A673 (cell line): ENCODE measurements around the gene SPRED2. TPM values are rescaled to one million over a fixed set of nuclear protein-coding genes. Genes with fewer than 3 reads are reported as not detected.

Source experiments
- BruUV-seq: library from RNA; stranded (reverse); fragments of 400-500 nt; replicated peaks from 2 replicates; lab custom pipeline; 2021; lab: Mats Ljungman, UMichigan
- CTCF ChIA-PET: fragments of 300-600 bp; sonication (Branson Sonifier 250); formaldehyde crosslinking; loops from one replicate; lab custom pipeline; 2022; ENCODE audit warnings: antibody characterized with exemption; lab: Charles Lee
- POLR2A ChIA-PET: fragments of 300-600 bp; sonication (Branson Sonifier 250); formaldehyde crosslinking; loops from one replicate; lab custom pipeline; 2022; ENCODE audit warnings: antibody characterized with exemption; ENCODE audit not compliant: low non-redundant PET; lab: Charles Lee
- DNase-seq: peaks from one replicate; pipeline ENCODE4 v3.0.0-alpha.2; 2015; ENCODE audit warnings: low spot score
- H3K27ac ChIP-seq: fragments of 200-600 bp; sonication (generic); 2 replicates; pipeline ENCODE4 v1.5.1; 2016; ENCODE audit warnings: mixed run types, low read depth, mild to moderate bottlenecking, mixed read lengths, antibody characterized with exemption, low read length; ENCODE audit not compliant: poor library complexity, severe bottlenecking
- H3K27me3 ChIP-seq: fragments of 200-600 bp; sonication (generic); replicated peaks from 2 replicates; pipeline ENCODE4 v1.6.1; 2017; ENCODE audit warnings: mixed run types, low read depth, mild to moderate bottlenecking, mixed read lengths, antibody characterized with exemption, low read length; ENCODE audit not compliant: insufficient read depth, poor library complexity
- H3K36me3 ChIP-seq: fragments of 200-600 bp; sonication (generic); 2 replicates; pipeline ENCODE4 v1.6.1; 2016; ENCODE audit warnings: mixed run types, mild to moderate bottlenecking, mixed read lengths, antibody characterized with exemption, low read length; ENCODE audit not compliant: insufficient read depth, poor library complexity, severe bottlenecking
- H3K4me1 ChIP-seq: fragments of 200-600 bp; sonication (generic); 2 replicates; pipeline ENCODE4 v1.6.1; 2017; ENCODE audit warnings: mixed run types, mild to moderate bottlenecking, mixed read lengths, antibody characterized with exemption, low read length; ENCODE audit not compliant: insufficient read depth, poor library complexity, severe bottlenecking
- H3K4me3 ChIP-seq: fragments of 200-600 bp; sonication (generic); 2 replicates; pipeline ENCODE4 v1.5.1; 2016; ENCODE audit warnings: low read depth, mixed run types, mild to moderate bottlenecking, mixed read lengths, low read length; ENCODE audit not compliant: poor library complexity, severe bottlenecking
- H3K9me3 ChIP-seq: fragments of 200-600 bp; sonication (generic); 2 replicates; pipeline ENCODE4 v1.6.1; 2016; ENCODE audit warnings: mixed run types, low read depth, mild to moderate bottlenecking, mixed read lengths, antibody characterized with exemption, low read length; ENCODE audit not compliant: poor library complexity, severe bottlenecking
- CTCF ChIP-seq: fragments of 300-800, 200-600 bp; sonication (generic); conservative IDR thresholded peaks from 2 replicates; pipeline ENCODE4 v1.5.1; 2017; ENCODE audit warnings: low read depth, mild to moderate bottlenecking, antibody characterized with exemption, low read length, moderate library complexity, mixed read lengths
- EZH2 ChIP-seq: fragments of 200-600 bp; sonication (generic); IDR thresholded peaks from 2 replicates; pipeline ENCODE4 v1.6.1; 2017; ENCODE audit warnings: borderline replicate concordance, low read depth, mild to moderate bottlenecking, mixed read lengths, antibody characterized with exemption, low read length; ENCODE audit not compliant: poor library complexity, severe bottlenecking
- intact Hi-C: fragments of 100-400 bp; cut with micrococcal nuclease; formaldehyde crosslinking; loops from one replicate; pipeline ENCODE4 v1.10.0; 2022; ENCODE audit not compliant: unreplicated experiment
- total RNA-seq: library from RNA; stranded (reverse); gene quantifications from 2 replicates; pipeline ENCODE4 v1.2.3, GENCODE V29; 2021

The SPRED2 gene
- total RNA-seq, 1 experiment from 2014 or later, result 79.4 TPM

GRCh38 chr2:65402780-65403528 lies 29.4 kb downstream of the SPRED2 start:
- Histone ChIP-seq H3K27me3 (no peaks in the 10 kb centered on the region), H3K9me3 (no peaks in the 10 kb centered on the region), H3K27ac (no peak overlapping the region), H3K4me3 (no peak overlapping the region), H3K4me1 (peaks cover 22% of the 10 kb centered on the region), H3K36me3 (no peaks in the 10 kb centered on the region)
- DNase-seq, result no peak
- CTCF ChIA-PET, result no interaction called here
- POLR2A ChIA-PET, result interaction anchor here (0.6 kb wide), 1 partner anchor 10 kb away, joined by 3 read pairs; no protein-coding TSS in a partner anchor
- no peak for TF ChIP-seq EZH2
- no peak for TF ChIP-seq CTCF
- intact Hi-C loops, result no loop called here
- no TSS peak for BruUV-seq

GRCh38 chr2:65402323-65402722 lies 30.1 kb downstream of the SPRED2 start:
- ChIA-PET POLR2A (interaction anchor here (0.6 kb wide), 1 partner anchor 10 kb away, joined by 3 read pairs; no protein-coding TSS in a partner anchor), CTCF (no interaction called here)
- no peaks in the 10 kb centered on the region for H3K9me3 ChIP-seq
- H3K4me1 ChIP-seq, result peaks cover 18% of the 10 kb centered on the region
- no peak overlapping the region for H3K4me3 ChIP-seq
- no peaks in the 10 kb centered on the region for H3K27me3 ChIP-seq
- intact Hi-C loops, result no loop called here
- no peak for TF ChIP-seq EZH2
- no peak for TF ChIP-seq CTCF
- DNase-seq, result no peak
- no TSS peak for BruUV-seq
- no peaks in the 10 kb centered on the region for H3K36me3 ChIP-seq
- H3K27ac ChIP-seq, result no peak overlapping the region

- H3K36me3 ChIP-seq, result no peaks in the 10 kb centered on the region
- no peak for TF ChIP-seq EZH2
- no peak for TF ChIP-seq CTCF
- intact Hi-C loops, result no loop called here
- no peaks in the 10 kb centered on the region for H3K9me3 ChIP-seq
- peaks cover 30% of the 10 kb centered on the region for H3K4me1 ChIP-seq
- no TSS peak for BruUV-seq
- H3K27ac ChIP-seq, result no peak overlapping the region
- POLR2A ChIA-PET, result no interaction called here
- H3K27me3 ChIP-seq, result no peaks in the 10 kb centered on the region
- CTCF ChIA-PET, result no interaction called here
- no peak overlapping the region for H3K4me3 ChIP-seq
- no peak for DNase-seq
Observed at GRCh38 chr2:65397122-65397521, 35.3 kb downstream of the SPRED2 start.
